GM23338 (cell line): Measurements from ENCODE around the gene ST3GAL2.

Experiments
- EZH2 ChIP-seq: fragments of 200-600 bp; sonication (generic); IDR thresholded peaks from one replicate; pipeline ENCODE4 v1.8.0; 2017; ENCODE audit warnings: antibody characterized with exemption, mild to moderate bottlenecking, low read depth; ENCODE audit not compliant: unreplicated experiment
- EZH2phosphoT487 ChIP-seq: fragments of 200-600 bp; sonication (generic); IDR thresholded peaks from one replicate; pipeline ENCODE4 v1.8.1; 2018; ENCODE audit warnings: antibody characterized with exemption; ENCODE audit not compliant: unreplicated experiment
- JUNB ChIP-seq: IDR thresholded peaks from one replicate; pipeline ENCODE4 v1.6.1; 2016; ENCODE audit warnings: antibody characterized with exemption; ENCODE audit not compliant: unreplicated experiment
- POLR2AphosphoS5 ChIP-seq: IDR thresholded peaks from 2 replicates; pipeline ENCODE4 v1.6.1; 2016; ENCODE audit warnings: antibody characterized with exemption, low read depth
- ZNF114 ChIP-seq: fragments of 250-450 bp; sonication (Bioruptor Pico); IDR thresholded peaks from 2 replicates; pipeline ENCODE4 v1.5.0; 2020; ENCODE audit warnings: mild to moderate bottlenecking, moderate library complexity
- TF ChIP-seq, protein P1 (sequence below), 2 experiments: fragments of 200-600 bp in 1 of 2; sonication (generic) in 1 of 2; conservative IDR thresholded peaks; 2 replicates each; pipeline versions ENCODE4 v1.5.1 to v1.6.1; 2016 to 2017; ENCODE audit warnings: antibody characterized with exemption in 2 of 2, low read depth in 2 of 2, mild to moderate bottlenecking in 2 of 2, moderate library complexity in 1 of 2
- TF ChIP-seq, protein P2 (sequence below): IDR thresholded peaks from one replicate; pipeline ENCODE4 v1.6.1; 2018; ENCODE audit warnings: antibody characterized with exemption; ENCODE audit not compliant: unreplicated experiment

DNA sequence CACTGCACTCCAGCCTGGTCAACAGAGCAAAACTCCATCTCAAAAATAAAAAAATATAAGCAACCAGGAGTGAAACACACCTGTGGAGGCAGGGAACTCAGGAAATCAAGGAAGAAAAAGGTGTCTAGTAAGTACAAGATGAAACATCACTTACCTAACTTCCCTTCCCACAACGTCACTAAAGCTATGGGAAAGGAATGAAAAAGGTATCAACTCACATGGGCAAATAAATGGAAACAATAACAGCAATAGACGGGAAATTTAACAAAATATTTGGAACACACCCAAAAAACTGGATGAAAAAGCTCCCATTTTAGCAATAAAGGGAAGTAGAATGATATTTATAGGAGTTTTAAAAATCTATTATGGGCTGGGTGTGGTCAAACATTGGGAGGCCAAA lies 61.1 kb downstream of the ST3GAL2 start:
- TF ChIP-seq POLR2AphosphoS5 (no peak), EZH2phosphoT487 (no peak), JUNB (no peak), EZH2 (no peak), ZNF114 (CRISPR knock-in tag) (no peak)
- TF ChIP-seq, protein P1, sequence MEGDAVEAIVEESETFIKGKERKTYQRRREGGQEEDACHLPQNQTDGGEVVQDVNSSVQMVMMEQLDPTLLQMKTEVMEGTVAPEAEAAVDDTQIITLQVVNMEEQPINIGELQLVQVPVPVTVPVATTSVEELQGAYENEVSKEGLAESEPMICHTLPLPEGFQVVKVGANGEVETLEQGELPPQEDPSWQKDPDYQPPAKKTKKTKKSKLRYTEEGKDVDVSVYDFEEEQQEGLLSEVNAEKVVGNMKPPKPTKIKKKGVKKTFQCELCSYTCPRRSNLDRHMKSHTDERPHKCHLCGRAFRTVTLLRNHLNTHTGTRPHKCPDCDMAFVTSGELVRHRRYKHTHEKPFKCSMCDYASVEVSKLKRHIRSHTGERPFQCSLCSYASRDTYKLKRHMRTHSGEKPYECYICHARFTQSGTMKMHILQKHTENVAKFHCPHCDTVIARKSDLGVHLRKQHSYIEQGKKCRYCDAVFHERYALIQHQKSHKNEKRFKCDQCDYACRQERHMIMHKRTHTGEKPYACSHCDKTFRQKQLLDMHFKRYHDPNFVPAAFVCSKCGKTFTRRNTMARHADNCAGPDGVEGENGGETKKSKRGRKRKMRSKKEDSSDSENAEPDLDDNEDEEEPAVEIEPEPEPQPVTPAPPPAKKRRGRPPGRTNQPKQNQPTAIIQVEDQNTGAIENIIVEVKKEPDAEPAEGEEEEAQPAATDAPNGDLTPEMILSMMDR (conservative IDR thresholded peaks at IDR 0.05; ENCODE audit: low read depth in 2 of 2) = no peak
- TF ChIP-seq, protein P2, sequence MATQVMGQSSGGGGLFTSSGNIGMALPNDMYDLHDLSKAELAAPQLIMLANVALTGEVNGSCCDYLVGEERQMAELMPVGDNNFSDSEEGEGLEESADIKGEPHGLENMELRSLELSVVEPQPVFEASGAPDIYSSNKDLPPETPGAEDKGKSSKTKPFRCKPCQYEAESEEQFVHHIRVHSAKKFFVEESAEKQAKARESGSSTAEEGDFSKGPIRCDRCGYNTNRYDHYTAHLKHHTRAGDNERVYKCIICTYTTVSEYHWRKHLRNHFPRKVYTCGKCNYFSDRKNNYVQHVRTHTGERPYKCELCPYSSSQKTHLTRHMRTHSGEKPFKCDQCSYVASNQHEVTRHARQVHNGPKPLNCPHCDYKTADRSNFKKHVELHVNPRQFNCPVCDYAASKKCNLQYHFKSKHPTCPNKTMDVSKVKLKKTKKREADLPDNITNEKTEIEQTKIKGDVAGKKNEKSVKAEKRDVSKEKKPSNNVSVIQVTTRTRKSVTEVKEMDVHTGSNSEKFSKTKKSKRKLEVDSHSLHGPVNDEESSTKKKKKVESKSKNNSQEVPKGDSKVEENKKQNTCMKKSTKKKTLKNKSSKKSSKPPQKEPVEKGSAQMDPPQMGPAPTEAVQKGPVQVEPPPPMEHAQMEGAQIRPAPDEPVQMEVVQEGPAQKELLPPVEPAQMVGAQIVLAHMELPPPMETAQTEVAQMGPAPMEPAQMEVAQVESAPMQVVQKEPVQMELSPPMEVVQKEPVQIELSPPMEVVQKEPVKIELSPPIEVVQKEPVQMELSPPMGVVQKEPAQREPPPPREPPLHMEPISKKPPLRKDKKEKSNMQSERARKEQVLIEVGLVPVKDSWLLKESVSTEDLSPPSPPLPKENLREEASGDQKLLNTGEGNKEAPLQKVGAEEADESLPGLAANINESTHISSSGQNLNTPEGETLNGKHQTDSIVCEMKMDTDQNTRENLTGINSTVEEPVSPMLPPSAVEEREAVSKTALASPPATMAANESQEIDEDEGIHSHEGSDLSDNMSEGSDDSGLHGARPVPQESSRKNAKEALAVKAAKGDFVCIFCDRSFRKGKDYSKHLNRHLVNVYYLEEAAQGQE = no peak
